ENCODE data around the gene METTL23. TPM values are rescaled to one million over a fixed set of nuclear protein-coding genes. Genes with fewer than 3 reads are reported as not detected.
"Not testable (repeated sequence)": the region's sequence is repeated elsewhere in the genome, so short reads cannot be mapped to it uniquely, and the experiment has no call there.

The METTL23 gene
- total and polyA plus RNA-seq, 2 experiments from 2014 or later, result 47.6 to 77.9 TPM

DNA sequence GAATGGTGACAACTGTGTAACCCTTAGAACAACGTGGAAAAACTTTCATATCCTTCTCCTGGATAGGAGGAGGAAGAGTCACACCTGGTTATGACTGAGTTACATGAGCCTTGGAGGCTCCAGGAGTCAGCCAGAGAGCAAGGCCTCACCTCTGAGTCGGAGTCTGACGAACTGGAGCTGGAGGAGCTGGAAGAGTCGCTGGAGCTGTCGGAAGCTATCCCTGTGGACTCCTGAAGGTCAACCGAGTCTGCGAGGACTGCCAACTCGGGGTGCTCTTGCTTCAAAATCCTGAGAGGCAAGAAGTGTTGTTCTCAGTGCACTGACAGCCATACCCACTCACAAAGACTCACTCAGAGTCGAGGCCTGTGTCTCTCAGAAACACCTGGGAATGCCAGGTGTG is 6.4 kb upstream of the METTL23 start:
- no peak overlapping the region for H3K27ac ChIP-seq
- DNase-seq (ENCODE audit: low read depth in 1 of 2, low spot score in 1 of 2), result no peak
- H3K36me3 ChIP-seq, result peaks cover 73% of the 10 kb centered on the region
- no peaks in the 10 kb centered on the region for H3K27me3 ChIP-seq
- TF ChIP-seq, protein P1, sequence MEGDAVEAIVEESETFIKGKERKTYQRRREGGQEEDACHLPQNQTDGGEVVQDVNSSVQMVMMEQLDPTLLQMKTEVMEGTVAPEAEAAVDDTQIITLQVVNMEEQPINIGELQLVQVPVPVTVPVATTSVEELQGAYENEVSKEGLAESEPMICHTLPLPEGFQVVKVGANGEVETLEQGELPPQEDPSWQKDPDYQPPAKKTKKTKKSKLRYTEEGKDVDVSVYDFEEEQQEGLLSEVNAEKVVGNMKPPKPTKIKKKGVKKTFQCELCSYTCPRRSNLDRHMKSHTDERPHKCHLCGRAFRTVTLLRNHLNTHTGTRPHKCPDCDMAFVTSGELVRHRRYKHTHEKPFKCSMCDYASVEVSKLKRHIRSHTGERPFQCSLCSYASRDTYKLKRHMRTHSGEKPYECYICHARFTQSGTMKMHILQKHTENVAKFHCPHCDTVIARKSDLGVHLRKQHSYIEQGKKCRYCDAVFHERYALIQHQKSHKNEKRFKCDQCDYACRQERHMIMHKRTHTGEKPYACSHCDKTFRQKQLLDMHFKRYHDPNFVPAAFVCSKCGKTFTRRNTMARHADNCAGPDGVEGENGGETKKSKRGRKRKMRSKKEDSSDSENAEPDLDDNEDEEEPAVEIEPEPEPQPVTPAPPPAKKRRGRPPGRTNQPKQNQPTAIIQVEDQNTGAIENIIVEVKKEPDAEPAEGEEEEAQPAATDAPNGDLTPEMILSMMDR (IDR thresholded peaks at IDR 0.05; ENCODE audit: low read depth, low read length), result no peak
- no peak overlapping the region for H3K4me3 ChIP-seq
- H3K9me3 ChIP-seq (ENCODE audit: low read depth), result no peaks in the 10 kb centered on the region
- peaks cover 9% of the 10 kb centered on the region for H3K4me1 ChIP-seq (ENCODE audit: low read depth)

DNA sequence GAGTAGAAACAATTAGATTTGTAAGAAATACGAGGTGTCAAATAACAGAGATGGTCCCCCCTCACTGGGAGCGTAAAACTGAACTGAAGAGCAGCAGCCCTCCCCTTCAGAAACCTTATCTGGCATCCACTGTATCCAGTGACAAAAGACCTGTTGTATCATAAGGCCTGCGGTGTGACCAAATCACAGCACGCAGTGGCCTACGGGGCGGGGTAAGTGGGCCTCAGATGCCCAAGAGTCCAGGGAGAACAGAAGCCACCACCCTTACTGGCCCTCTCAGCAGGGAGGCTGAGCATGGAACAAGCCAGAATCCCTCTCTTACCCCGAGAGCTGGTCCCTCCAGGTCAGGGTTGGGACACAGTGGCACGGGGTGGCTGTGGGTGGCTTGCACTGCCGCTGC is 5.7 kb upstream of the METTL23 start:
- no peak overlapping the region for H3K27ac ChIP-seq
- no peaks in the 10 kb centered on the region for H3K9me3 ChIP-seq (ENCODE audit: low read depth)
- no peaks in the 10 kb centered on the region for H3K27me3 ChIP-seq
- no peak for DNase-seq (ENCODE audit: low read depth in 1 of 2, low spot score in 1 of 2)
- H3K4me1 ChIP-seq (ENCODE audit: low read depth), result peaks cover 11% of the 10 kb centered on the region
- H3K4me3 ChIP-seq, result no peak overlapping the region
- H3K36me3 ChIP-seq, result peaks cover 71% of the 10 kb centered on the region
- TF ChIP-seq, protein P1 (IDR thresholded peaks at IDR 0.05; ENCODE audit: low read depth, low read length), result no peak

DNA sequence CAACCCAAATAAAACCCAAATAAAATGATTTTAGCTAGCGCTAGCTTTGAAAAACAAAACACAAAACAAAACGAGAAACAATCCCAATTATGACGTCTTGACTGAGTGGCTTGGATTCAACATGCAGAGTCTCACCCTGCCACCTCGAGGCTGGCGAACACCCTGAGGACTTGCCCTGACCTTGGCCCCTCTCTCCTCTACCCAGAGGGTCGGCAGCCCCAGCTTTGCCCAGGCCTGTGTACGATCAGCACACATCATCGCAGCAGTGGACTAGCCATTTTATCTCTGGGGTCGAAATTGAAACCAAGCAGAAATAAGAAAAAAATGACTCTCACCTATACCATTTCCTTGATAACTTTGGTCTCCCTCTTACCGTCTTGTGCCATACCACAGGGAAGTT is 5.2 kb upstream of the METTL23 start:
- Histone ChIP-seq H3K36me3 (peaks cover 65% of the 10 kb centered on the region), H3K27ac (no peak overlapping the region), H3K27me3 (no peaks in the 10 kb centered on the region), H3K9me3 (ENCODE audit: low read depth) (no peaks in the 10 kb centered on the region), H3K4me3 (no peak overlapping the region), H3K4me1 (ENCODE audit: low read depth) (peaks cover 11% of the 10 kb centered on the region)
- DNase-seq (ENCODE audit: low read depth in 1 of 2, low spot score in 1 of 2), result no peak
- TF ChIP-seq, protein P1 (IDR thresholded peaks at IDR 0.05; ENCODE audit: low read depth, low read length), result no peak

DNA sequence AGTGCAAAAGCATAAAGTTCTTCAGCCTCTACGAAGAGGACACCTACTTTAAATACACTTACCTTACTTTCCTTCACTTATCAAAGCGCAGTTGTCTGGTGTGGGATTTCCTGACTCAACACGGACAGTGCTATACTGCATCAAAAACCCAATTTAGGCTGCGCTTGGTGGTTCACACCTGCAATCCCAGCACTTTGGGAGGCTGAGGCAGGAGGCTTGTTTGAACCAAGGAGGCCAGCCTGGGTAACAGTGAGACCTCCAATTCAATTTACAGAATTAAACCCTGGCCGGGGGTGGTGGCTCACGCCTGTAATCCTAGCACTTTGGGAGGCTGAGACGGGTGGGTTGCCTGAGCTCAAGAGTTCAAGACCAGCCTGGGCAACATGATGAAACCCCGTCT is 4.4 kb upstream of the METTL23 start:
- TF ChIP-seq, protein P1 (IDR thresholded peaks at IDR 0.05; ENCODE audit: low read depth, low read length), result no peak
- peaks cover 59% of the 10 kb centered on the region for H3K36me3 ChIP-seq
- H3K9me3 ChIP-seq (ENCODE audit: low read depth), result no peaks in the 10 kb centered on the region
- no peak for DNase-seq (ENCODE audit: low read depth in 1 of 2, low spot score in 1 of 2)
- H3K4me3 ChIP-seq, result no peak overlapping the region
- no peak overlapping the region for H3K27ac ChIP-seq
- H3K27me3 ChIP-seq, result no peaks in the 10 kb centered on the region
- H3K4me1 ChIP-seq (ENCODE audit: low read depth), result peaks cover 11% of the 10 kb centered on the region

DNA sequence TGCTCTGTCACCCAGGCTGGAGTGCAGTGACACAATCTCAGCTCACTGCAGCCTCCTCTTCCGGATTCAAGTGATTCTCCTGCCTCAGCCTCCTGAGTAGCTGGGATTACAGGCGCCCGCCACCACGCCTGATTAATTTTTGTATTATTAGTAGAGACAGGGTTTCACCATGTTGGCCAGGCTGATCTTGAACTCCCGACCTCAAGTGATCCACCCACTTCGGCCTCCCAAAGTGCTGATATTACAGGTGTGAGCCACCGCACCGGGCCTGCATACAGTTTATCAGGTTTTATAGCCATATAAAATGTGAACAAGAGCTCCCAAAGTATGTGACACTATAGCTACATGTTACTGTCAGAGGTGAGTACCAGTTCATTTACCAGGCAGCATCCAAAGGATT is 3.7 kb upstream of the METTL23 start:
- H3K36me3 ChIP-seq, result peaks cover 56% of the 10 kb centered on the region
- not testable (repeated sequence) for H3K27ac ChIP-seq; H3K9me3 ChIP-seq (ENCODE audit: low read depth); H3K27me3 ChIP-seq; DNase-seq (ENCODE audit: low read depth in 1 of 2, low spot score in 1 of 2); H3K4me3 ChIP-seq
- peaks cover 18% of the 10 kb centered on the region for H3K4me1 ChIP-seq (ENCODE audit: low read depth)

DNA sequence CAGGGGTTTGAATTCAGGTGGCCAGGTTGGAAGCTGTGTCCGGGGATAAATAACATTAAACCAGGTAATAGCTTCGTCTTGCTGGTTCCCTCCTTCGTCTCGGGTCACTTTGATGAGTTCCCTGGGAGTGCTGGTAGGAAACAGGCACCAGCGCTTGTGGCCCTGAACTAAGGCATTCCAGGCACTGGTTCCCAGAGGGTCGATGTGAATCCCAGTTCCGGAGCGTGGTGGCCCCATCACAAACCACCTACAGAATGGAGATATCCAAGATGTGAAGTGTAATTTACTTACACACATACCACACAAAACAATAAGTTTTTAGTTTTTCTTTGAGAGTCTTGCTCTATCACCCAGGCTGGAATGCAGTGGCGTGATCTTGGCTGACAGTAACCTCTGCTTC is 2.8 kb upstream of the METTL23 start:
- H3K36me3 ChIP-seq, result peaks cover 48% of the 10 kb centered on the region

More for the DNA sequence above, 2.8 kb upstream of the METTL23 start:
- peaks cover 19% of the 10 kb centered on the region for H3K4me1 ChIP-seq (ENCODE audit: low read depth)
- no peak overlapping the region for H3K27ac ChIP-seq
- H3K27me3 ChIP-seq, result no peaks in the 10 kb centered on the region
- H3K9me3 ChIP-seq (ENCODE audit: low read depth), result no peaks in the 10 kb centered on the region
- H3K4me3 ChIP-seq, result no peak overlapping the region
- TF ChIP-seq, protein P1 (IDR thresholded peaks at IDR 0.05; ENCODE audit: low read depth, low read length), result no peak
- DNase-seq (ENCODE audit: low read depth in 1 of 2, low spot score in 1 of 2), result no peak
